Lung (tissue), 12 donors: Measurements from ENCODE around the gene MLEC. TPM values are rescaled to one million over a fixed set of nuclear protein-coding genes. Genes with fewer than 3 reads are reported as not detected.

ENCODE experiments used
- ATAC-seq: fragments of 200-7000 bp; cut with Tn5 transposase; one replicate; pipeline ENCODE4 v1.9.1; 2020; ENCODE audit warnings: moderate number of reproducible peaks; ENCODE audit not compliant: insufficient read depth, low FRiP score
- DNase-seq, 3 donors: peaks; one replicate each; pipeline ENCODE4 v3.0.0-alpha.2; 2013 to 2017
- H3K27ac ChIP-seq, 2 donors: one replicate each; pipeline ENCODE4 v1.5.1; 2013; ENCODE audit warnings: mild to moderate bottlenecking in 2 of 2, moderate library complexity in 2 of 2, control low read depth in 1 of 2, inconsistent platforms in 1 of 2, low read depth in 1 of 2, low read length in 1 of 2
- H3K27me3 ChIP-seq, 3 donors: one replicate each; pipeline ENCODE4 v1.5.1; 2013; ENCODE audit warnings: low read length in 2 of 3; ENCODE audit not compliant: control insufficient read depth in 3 of 3, insufficient read depth in 3 of 3
- H3K36me3 ChIP-seq, 4 donors: one replicate each; pipeline ENCODE4 v1.5.1; 2013; ENCODE audit warnings: low read length in 4 of 4, mild to moderate bottlenecking in 1 of 4, moderate library complexity in 1 of 4; ENCODE audit not compliant: control insufficient read depth in 4 of 4, insufficient read depth in 4 of 4
- H3K4me1 ChIP-seq, 5 donors: one replicate each; pipeline ENCODE4 v1.5.1; 2013; ENCODE audit warnings: low read length in 5 of 5, mild to moderate bottlenecking in 2 of 5, moderate library complexity in 1 of 5; ENCODE audit not compliant: control insufficient read depth in 5 of 5, insufficient read depth in 5 of 5
- H3K4me3 ChIP-seq: one replicate; pipeline ENCODE4 v1.5.1; 2013; ENCODE audit warnings: mild to moderate bottlenecking, control low read depth, moderate library complexity
- H3K9ac ChIP-seq, 2 donors: one replicate each; pipeline ENCODE4 v1.5.1; 2013; ENCODE audit warnings: low read length in 2 of 2, control low read depth in 1 of 2; ENCODE audit not compliant: insufficient read depth in 1 of 2
- H3K9me3 ChIP-seq, 4 donors: one replicate each; pipeline ENCODE4 v1.5.1; 2013; ENCODE audit warnings: low read length in 3 of 4, mild to moderate bottlenecking in 1 of 4, moderate library complexity in 1 of 4; ENCODE audit not compliant: control insufficient read depth in 4 of 4, insufficient read depth in 3 of 4
- CTCF ChIP-seq: IDR thresholded peaks from 2 replicates; pipeline ENCODE4 v1.5.1; 2012; ENCODE audit warnings: mild to moderate bottlenecking; ENCODE audit errors: control extremely low read depth, extremely low read depth
- WGBS, 2 donors: extraction: QIAGEN DNeasy Blood & Tissue Kit; methylation state at CpG; one replicate each; pipeline ENCODE4 v1.1.7; 2013; 5-methylcytosine and 5-hydroxymethylcytosine counted together
- polyA plus RNA-seq, 2 donors: library from polyadenylated mRNA; stranded (reverse); fragments of 200-250 nt; gene quantifications; one replicate each; pipeline ENCODE4 v1.2.1, GENCODE V29; 2013
- total RNA-seq, 2 donors: library from RNA; depleted of rRNA in 1 of 2; stranded (reverse); fragments of >200 nt in 1 of 2; gene quantifications; one replicate each; pipeline ENCODE4 v1.2.1, GENCODE V29; 2014 to 2021
- donor health status: control.
- donor health status: control.
- donor health status: Bipolar disorder and iron deficiency.
- donor health status: healthy.
- donor health status: DM: yes; HTN: yes; CAD: no.

Gene MLEC
- total and polyA plus RNA-seq, 4 donors, result 34.1 to 161 (median 53.7) TPM

- ATAC-seq (peak; percentile 17), DNase-seq (peak in 2 of 3 donors; percentile 17 to 26)
- Histone ChIP-seq H3K4me1 (peaks cover 4 to 37% (median 7%) of the 10 kb centered on the region in 5 donors), H3K4me3 (peak overlapping the region; percentile 70), H3K9ac (peak overlapping the region; percentile 46 to 61), H3K36me3 (peaks cover 0 to 22% (median 8%) of the 10 kb centered on the region in 4 donors), H3K27ac (peak overlapping the region; percentile 78 to 92), H3K9me3 (peaks cover 0 to 3% (median 0%) of the 10 kb centered on the region in 4 donors), H3K27me3 (no peaks in the 10 kb centered on the region)
- no peak for TF ChIP-seq CTCF
- WGBS, 2 donors, result 0 to 1% methylated on average over 31 of the region's 31 CpGs
These were observed 23.9 kb downstream of the MLEC start for GRCh38 chr12:120710805-120711296.

- no peak for TF ChIP-seq CTCF
- 37 to 42% methylated on average over 6 of the region's 6 CpGs for WGBS, 2 donors
- Histone ChIP-seq H3K9me3 (peaks cover 0 to 3% (median 0%) of the 10 kb centered on the region in 4 donors), H3K4me1 (peaks cover 4 to 37% (median 7%) of the 10 kb centered on the region in 5 donors), H3K36me3 (peaks cover 2 to 27% (median 10%) of the 10 kb centered on the region in 4 donors), H3K27ac (peak overlapping the region in 1 of 2 donors; percentile 92), H3K4me3 (no peak overlapping the region), H3K9ac (peak overlapping the region; percentile 46 to 61), H3K27me3 (no peaks in the 10 kb centered on the region)
- ATAC-seq (no peak), DNase-seq (no peak)
These were observed 24.5 kb downstream of the MLEC start for GRCh38 chr12:120711411-120711810.

GRCh38 chr12:120712610-120713009 lies 25.7 kb downstream of the MLEC start:
- 85 to 88% methylated on average over 6 of the region's 6 CpGs for WGBS, 2 donors
- no peak overlapping the region for H3K27ac ChIP-seq
- DNase-seq (peak in 2 of 3 donors; percentile 71 to 81), ATAC-seq (no peak)
- no peaks in the 10 kb centered on the region for H3K27me3 ChIP-seq
- peaks cover 10 to 35% (median 18%) of the 10 kb centered on the region in 4 donors for H3K36me3 ChIP-seq
- no peak for TF ChIP-seq CTCF
- peaks cover 0 to 3% (median 0%) of the 10 kb centered on the region in 4 donors for H3K9me3 ChIP-seq
- no peak overlapping the region for H3K4me3 ChIP-seq
- peaks cover 4 to 37% (median 7%) of the 10 kb centered on the region in 5 donors for H3K4me1 ChIP-seq
- H3K9ac ChIP-seq, result no peak overlapping the region
